Stimulated activated CD4-positive, alpha-beta T cell treated with anti-CD3 and anti-CD28 coated beads, Interleukin-1b, Interleukin-23, amount 100 ng/mL, for 1 hour (primary cell): Measurements from ENCODE around the gene MRPL37.

ENCODE experiments used
- DNase-seq, 2 donors: peaks; one replicate each; pipeline ENCODE4 v3.0.0-alpha.2; 2020; ENCODE audit warnings: low read depth in 2 of 2

MRPL37 gene

GRCh38 chr1:54265126-54265525, 65.2 kb downstream of the MRPL37 start:
- DNase-seq: no peak

GRCh38 chr1:54265659-54266058, 65.7 kb downstream of the MRPL37 start:
- DNase-seq: no peak

GRCh38 chr1:54266195-54266594, 66.2 kb downstream of the MRPL37 start:
- DNase-seq: no peak

- DNase-seq: no peak
These were observed 66.9 kb downstream of the MRPL37 start for GRCh38 chr1:54266908-54267307.
